ENCODE results near the gene DMRTB1. TPM values are rescaled to one million over a fixed set of nuclear protein-coding genes. Genes with fewer than 3 reads are reported as not detected.

The DMRTB1 gene
- total and polyA plus RNA-seq, 2 donors (not counting 1 experiment from before 2014, with no cell fraction given) = not detected

DNA sequence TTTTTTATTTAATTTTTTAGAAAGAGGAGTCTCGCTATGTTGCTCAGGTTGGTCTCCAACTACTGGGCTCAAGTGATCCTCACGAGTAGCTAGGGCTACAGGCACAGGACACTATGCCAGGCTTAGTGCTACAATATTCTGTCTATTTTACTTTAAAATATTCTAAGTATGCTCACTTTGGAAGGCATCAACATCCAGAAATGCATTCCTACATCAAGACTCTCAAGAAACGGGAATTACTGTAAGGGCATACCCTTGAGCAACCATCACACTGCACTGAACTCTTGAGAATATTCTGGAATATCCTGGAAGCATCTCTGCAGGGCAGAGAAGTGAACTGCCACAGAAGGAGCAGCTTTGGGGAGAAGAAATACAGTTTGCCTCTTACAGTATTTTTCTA lies 565 bp upstream of the DMRTB1 start:
- Histone ChIP-seq H3K27ac (ENCODE audit: insufficient read depth, low read length) (no peak overlapping the region), H4K20me1 (ENCODE audit: control insufficient read depth, extremely low read depth, insufficient read depth, low read length) (no peaks in the 10 kb centered on the region), H2AFZ (ENCODE audit: low read length) (no peak overlapping the region), H3K9me3 (ENCODE audit: control insufficient read depth, insufficient read depth, low read depth, low read length) (no peaks in the 10 kb centered on the region), H3K36me3 (ENCODE audit: control insufficient read depth, insufficient read depth, low read length) (no peaks in the 10 kb centered on the region), H3K79me2 (ENCODE audit: control insufficient read depth, insufficient read depth, low read length) (no peaks in the 10 kb centered on the region), H3K4me3 (replicated peaks in 1 of 4; ENCODE audit: control extremely low read depth in 1 of 4, insufficient read depth in 1 of 4, low read depth in 3 of 4, low read length in 4 of 4) (no peak overlapping the region), H3K4me1 (ENCODE audit: control insufficient read depth, extremely low read depth, insufficient read depth, low read length) (no peaks in the 10 kb centered on the region), H3K9ac (ENCODE audit: insufficient read depth, low read length) (no peak overlapping the region), H3K27me3 (ENCODE audit: control insufficient read depth, insufficient read depth, low read length) (peaks cover 5% of the 10 kb centered on the region), H3K4me2 (ENCODE audit: extremely low read depth, insufficient read depth, low read length) (no peak overlapping the region)
- no peak for DNase-seq (ENCODE audit: low read depth in 2 of 2)
- TF ChIP-seq EZH2 (IDR thresholded peaks at IDR 0.05; ENCODE audit: low read length, missing control alignments) = no peak
- TF ChIP-seq, protein P1, sequence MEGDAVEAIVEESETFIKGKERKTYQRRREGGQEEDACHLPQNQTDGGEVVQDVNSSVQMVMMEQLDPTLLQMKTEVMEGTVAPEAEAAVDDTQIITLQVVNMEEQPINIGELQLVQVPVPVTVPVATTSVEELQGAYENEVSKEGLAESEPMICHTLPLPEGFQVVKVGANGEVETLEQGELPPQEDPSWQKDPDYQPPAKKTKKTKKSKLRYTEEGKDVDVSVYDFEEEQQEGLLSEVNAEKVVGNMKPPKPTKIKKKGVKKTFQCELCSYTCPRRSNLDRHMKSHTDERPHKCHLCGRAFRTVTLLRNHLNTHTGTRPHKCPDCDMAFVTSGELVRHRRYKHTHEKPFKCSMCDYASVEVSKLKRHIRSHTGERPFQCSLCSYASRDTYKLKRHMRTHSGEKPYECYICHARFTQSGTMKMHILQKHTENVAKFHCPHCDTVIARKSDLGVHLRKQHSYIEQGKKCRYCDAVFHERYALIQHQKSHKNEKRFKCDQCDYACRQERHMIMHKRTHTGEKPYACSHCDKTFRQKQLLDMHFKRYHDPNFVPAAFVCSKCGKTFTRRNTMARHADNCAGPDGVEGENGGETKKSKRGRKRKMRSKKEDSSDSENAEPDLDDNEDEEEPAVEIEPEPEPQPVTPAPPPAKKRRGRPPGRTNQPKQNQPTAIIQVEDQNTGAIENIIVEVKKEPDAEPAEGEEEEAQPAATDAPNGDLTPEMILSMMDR (conservative IDR thresholded peaks at IDR 0.05 in 1 of 2, IDR thresholded peaks at IDR 0.05 in 1 of 2; ENCODE audit: low read depth in 1 of 2, low read length in 2 of 2) = no peak

DNA sequence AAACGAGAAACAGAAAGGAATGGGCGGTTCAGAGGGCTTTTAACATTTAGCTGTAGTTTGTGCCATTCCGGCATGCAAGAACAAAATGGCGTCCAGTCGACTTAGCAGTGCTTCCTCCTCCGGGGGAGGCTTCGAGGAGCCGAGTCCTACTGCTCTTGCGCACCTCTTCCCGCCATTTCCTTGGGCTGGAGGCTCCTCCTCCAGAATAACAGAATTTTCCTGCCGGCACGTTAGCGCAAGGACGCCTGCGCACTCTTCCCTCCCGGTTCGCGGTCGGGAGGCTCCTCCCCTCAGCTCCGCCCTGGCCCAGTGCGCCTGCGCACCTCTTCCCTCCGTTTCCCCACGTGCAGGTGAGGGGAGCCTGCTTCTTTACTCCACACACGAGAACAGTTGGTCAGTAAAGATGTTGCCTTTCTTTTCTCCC lies 1.0 kb downstream of the DMRTB1 start:
- H3K4me2 ChIP-seq (ENCODE audit: extremely low read depth, insufficient read depth, low read length) = no peak overlapping the region
- H4K20me1 ChIP-seq (ENCODE audit: control insufficient read depth, extremely low read depth, insufficient read depth, low read length) = no peaks in the 10 kb centered on the region
- peaks cover 9% of the 10 kb centered on the region for H3K27me3 ChIP-seq (ENCODE audit: control insufficient read depth, insufficient read depth, low read length)
- DNase-seq (ENCODE audit: low read depth in 2 of 2) = no peak
- H3K9ac ChIP-seq (ENCODE audit: insufficient read depth, low read length) = no peak overlapping the region
- H2AFZ ChIP-seq (ENCODE audit: low read length) = no peak overlapping the region
- H3K36me3 ChIP-seq (ENCODE audit: control insufficient read depth, insufficient read depth, low read length) = no peaks in the 10 kb centered on the region
- TF ChIP-seq EZH2 (IDR thresholded peaks at IDR 0.05; ENCODE audit: low read length, missing control alignments) = no peak
- H3K4me1 ChIP-seq (ENCODE audit: control insufficient read depth, extremely low read depth, insufficient read depth, low read length) = no peaks in the 10 kb centered on the region
- no peak overlapping the region for H3K27ac ChIP-seq (ENCODE audit: insufficient read depth, low read length)
- H3K9me3 ChIP-seq (ENCODE audit: control insufficient read depth, insufficient read depth, low read depth, low read length) = no peaks in the 10 kb centered on the region
- H3K79me2 ChIP-seq (ENCODE audit: control insufficient read depth, insufficient read depth, low read length) = no peaks in the 10 kb centered on the region
- H3K4me3 ChIP-seq (replicated peaks in 1 of 4; ENCODE audit: control extremely low read depth in 1 of 4, insufficient read depth in 1 of 4, low read depth in 3 of 4, low read length in 4 of 4) = no peak overlapping the region

DNA sequence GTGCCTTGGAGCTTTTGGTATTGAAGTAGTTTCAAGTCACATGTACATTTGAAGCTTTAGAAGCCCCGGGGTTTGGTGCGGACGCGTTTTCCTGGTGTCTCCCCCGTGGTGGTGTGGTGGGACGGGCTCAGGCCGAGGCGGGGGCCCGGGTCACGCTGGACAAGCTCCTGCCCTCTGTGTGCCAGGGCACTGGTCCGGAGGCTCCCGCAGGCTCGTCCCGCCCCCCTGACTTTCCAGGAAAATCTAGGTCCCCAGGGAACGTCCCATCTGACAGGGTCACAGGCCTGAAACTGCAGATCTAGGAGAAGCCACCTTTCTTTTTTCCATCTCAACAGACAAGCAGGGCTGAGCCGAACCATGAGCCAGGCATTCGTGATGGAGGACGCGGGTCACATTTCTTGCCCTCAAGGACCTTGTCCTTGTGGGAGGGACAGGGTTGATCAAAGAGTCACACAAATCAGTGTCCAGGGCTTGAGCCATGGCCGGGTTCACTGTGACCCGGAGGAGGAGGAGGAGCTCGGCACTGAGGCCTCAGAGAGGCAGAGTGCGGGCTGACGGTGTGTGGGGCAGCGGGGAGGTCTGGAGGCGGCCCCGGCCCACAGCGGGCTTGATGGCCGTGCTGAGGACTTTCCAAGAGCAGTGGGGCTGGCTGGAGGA lies 1.6 kb downstream of the DMRTB1 start:
- no peaks in the 10 kb centered on the region for H3K4me1 ChIP-seq (ENCODE audit: control insufficient read depth, extremely low read depth, insufficient read depth, low read length)
- H3K27ac ChIP-seq (ENCODE audit: insufficient read depth, low read length) = no peak overlapping the region
- no peaks in the 10 kb centered on the region for H3K79me2 ChIP-seq (ENCODE audit: control insufficient read depth, insufficient read depth, low read length)
- no peaks in the 10 kb centered on the region for H3K36me3 ChIP-seq (ENCODE audit: control insufficient read depth, insufficient read depth, low read length)
- H2AFZ ChIP-seq (ENCODE audit: low read length) = no peak overlapping the region
- H3K27me3 ChIP-seq (ENCODE audit: control insufficient read depth, insufficient read depth, low read length) = peaks cover 9% of the 10 kb centered on the region
- DNase-seq (ENCODE audit: low read depth in 2 of 2) = no peak
- no peak for TF ChIP-seq EZH2 (IDR thresholded peaks at IDR 0.05; ENCODE audit: low read length, missing control alignments)
- TF ChIP-seq, protein P1 (conservative IDR thresholded peaks at IDR 0.05 in 1 of 2, IDR thresholded peaks at IDR 0.05 in 1 of 2; ENCODE audit: low read depth in 1 of 2, low read length in 2 of 2) = no peak
- H3K4me3 ChIP-seq (replicated peaks in 1 of 4; ENCODE audit: control extremely low read depth in 1 of 4, insufficient read depth in 1 of 4, low read depth in 3 of 4, low read length in 4 of 4) = no peak overlapping the region
- H3K9me3 ChIP-seq (ENCODE audit: control insufficient read depth, insufficient read depth, low read depth, low read length) = no peaks in the 10 kb centered on the region
- no peak overlapping the region for H3K9ac ChIP-seq (ENCODE audit: insufficient read depth, low read length)
- no peak overlapping the region for H3K4me2 ChIP-seq (ENCODE audit: extremely low read depth, insufficient read depth, low read length)
- H4K20me1 ChIP-seq (ENCODE audit: control insufficient read depth, extremely low read depth, insufficient read depth, low read length) = no peaks in the 10 kb centered on the region
